ENCODE data around the gene UBFD1.

GRCh38 chr16:23511731-23512130 lies 45.8 kb upstream of the UBFD1 start:
- TF ChIP-seq CTCF (IDR thresholded peaks at IDR 0.05; ENCODE audit: poor library complexity), result no peak
- no peak for TF ChIP-seq EZH2 (IDR thresholded peaks at IDR 0.05; ENCODE audit: borderline replicate concordance)

Measured in hepatocyte (in vitro differentiated cells).